Stomach (tissue), 9 donors: ENCODE measurements around the gene INPP4B. TPM values are rescaled to one million over a fixed set of nuclear protein-coding genes. Genes with fewer than 3 reads are reported as not detected.

Source experiments
- DNase-seq, 2 donors: peaks; one replicate each; pipeline versions ENCODE4 v3.0.0 to v3.0.0-alpha.2; 2013 to 2019
- H3K27ac ChIP-seq, 5 donors: fragments of 200-600 bp in 4 of 5; sonication (generic) in 4 of 5; one replicate each; pipeline ENCODE4 v1.5.1; 2013 to 2019; ENCODE audit warnings: mild to moderate bottlenecking in 1 of 5, moderate library complexity in 1 of 5
- H3K27me3 ChIP-seq, 3 donors: fragments of 200-600 bp; sonication (generic); one replicate each; pipeline ENCODE4 v1.5.1; 2017 to 2019; ENCODE audit warnings: mixed run types in 1 of 3
- H3K36me3 ChIP-seq, 4 donors: fragments of 200-600 bp; sonication (generic); 1 replicate in 3 of 4; 2 replicates in 1 of 4; pipeline ENCODE4 v1.5.1; 2016 to 2019
- H3K4me1 ChIP-seq, 4 donors: fragments of 200-600 bp; sonication (generic); one replicate each; pipeline ENCODE4 v1.5.1; 2016 to 2019
- H3K4me3 ChIP-seq, 4 donors: fragments of 200-600 bp; sonication (generic) in 3 of 4; one replicate each; pipeline ENCODE4 v1.5.1; 2016 to 2019; ENCODE audit warnings: mild to moderate bottlenecking in 1 of 4
- H3K9me3 ChIP-seq, 4 donors: fragments of 200-600 bp; sonication (generic); one replicate each; pipeline ENCODE4 v1.5.1; 2016 to 2019
- EP300 ChIP-seq: sonication (generic); formaldehyde crosslinking; IDR thresholded peaks from one replicate; pipeline ENCODE4 v1.6.1; 2017; ENCODE audit warnings: antibody characterized with exemption
- POLR2A ChIP-seq, 4 donors: fragments of 450-650 bp; IDR thresholded peaks; one replicate each; pipeline ENCODE4 v1.6.1; 2016; ENCODE audit warnings: antibody characterized with exemption in 4 of 4, control low read depth in 2 of 4, mild to moderate bottlenecking in 1 of 4, moderate library complexity in 1 of 4
- POLR2AphosphoS5 ChIP-seq, 3 donors: sonication (generic); formaldehyde crosslinking; IDR thresholded peaks; one replicate each; pipeline ENCODE4 v1.6.1; 2016; ENCODE audit warnings: antibody characterized with exemption in 3 of 3
- WGBS, 5 donors: extraction: QIAGEN DNeasy Blood & Tissue Kit in 3 of 5; methylation state at CpG; one replicate each; pipeline versions ENCODE4 v1.1.5 to v1.1.7; 2013 to 2018; 5-methylcytosine and 5-hydroxymethylcytosine counted together
- intact Hi-C: fragments of 100-400 bp; cut with DNase I; formaldehyde crosslinking; loops from one replicate; pipeline ENCODE4 v1.15.1; 2023; ENCODE audit warnings: low total_unique reads
- polyA plus RNA-seq, 3 donors: library from polyadenylated mRNA; stranded (reverse); fragments of 200-250 nt; gene quantifications; one replicate each; pipeline ENCODE4 v1.2.3, GENCODE V29; 2013
- total RNA-seq, 5 donors: library from RNA; depleted of rRNA; stranded (reverse); fragments of >200 nt; gene quantifications; one replicate each; pipeline versions ENCODE4 v1.1.0 to v1.2.3, GENCODE V29; 2014 to 2016
- TF ChIP-seq, protein P1 (sequence below), 7 experiments: fragments of 450-650 bp in 4 of 7; fragments of 200-600 bp in 3 of 7; sonication (generic) in 3 of 7; IDR thresholded peaks; one replicate each; pipeline ENCODE4 v1.5.1; 2016 to 2019; ENCODE audit warnings: antibody characterized with exemption in 7 of 7, control low read depth in 2 of 7, mild to moderate bottlenecking in 1 of 7
- donor health status: healthy with polysubstance abuse.
- donor health status: Bipolar disorder and iron deficiency.
- donor health status: healthy.

INPP4B gene
- total and polyA plus RNA-seq, 8 donors, result 1.4 to 96.9 (median 11.7) TPM

DNA sequence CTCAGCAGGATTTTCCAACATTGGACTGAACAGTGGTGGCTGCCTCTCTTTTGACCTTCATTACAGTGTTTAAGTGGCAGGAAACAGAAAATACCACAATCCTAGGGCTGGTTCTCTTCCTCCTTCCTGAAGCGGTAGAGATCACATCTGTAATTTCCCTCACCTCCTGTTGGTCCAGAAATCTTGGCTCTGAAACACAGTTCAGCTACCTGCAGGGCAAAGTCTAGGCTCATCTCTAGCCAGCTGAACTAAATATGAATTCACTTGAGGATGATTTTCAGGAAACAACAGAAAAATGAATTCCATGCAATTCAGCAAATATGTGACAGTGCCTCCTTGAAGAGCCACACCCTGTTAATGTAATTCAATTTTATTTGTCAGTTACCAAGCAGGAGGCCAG lies 531.9 kb downstream of the INPP4B start:
- DNase-seq, result peak in 1 of 2 donors; percentile 30
- TF ChIP-seq EP300 (no peak), POLR2AphosphoS5 (IDR thresholded peaks at IDR 0.05) (no peak), POLR2A (IDR thresholded peaks at IDR 0.05) (no peak)
- TF ChIP-seq, protein P1, sequence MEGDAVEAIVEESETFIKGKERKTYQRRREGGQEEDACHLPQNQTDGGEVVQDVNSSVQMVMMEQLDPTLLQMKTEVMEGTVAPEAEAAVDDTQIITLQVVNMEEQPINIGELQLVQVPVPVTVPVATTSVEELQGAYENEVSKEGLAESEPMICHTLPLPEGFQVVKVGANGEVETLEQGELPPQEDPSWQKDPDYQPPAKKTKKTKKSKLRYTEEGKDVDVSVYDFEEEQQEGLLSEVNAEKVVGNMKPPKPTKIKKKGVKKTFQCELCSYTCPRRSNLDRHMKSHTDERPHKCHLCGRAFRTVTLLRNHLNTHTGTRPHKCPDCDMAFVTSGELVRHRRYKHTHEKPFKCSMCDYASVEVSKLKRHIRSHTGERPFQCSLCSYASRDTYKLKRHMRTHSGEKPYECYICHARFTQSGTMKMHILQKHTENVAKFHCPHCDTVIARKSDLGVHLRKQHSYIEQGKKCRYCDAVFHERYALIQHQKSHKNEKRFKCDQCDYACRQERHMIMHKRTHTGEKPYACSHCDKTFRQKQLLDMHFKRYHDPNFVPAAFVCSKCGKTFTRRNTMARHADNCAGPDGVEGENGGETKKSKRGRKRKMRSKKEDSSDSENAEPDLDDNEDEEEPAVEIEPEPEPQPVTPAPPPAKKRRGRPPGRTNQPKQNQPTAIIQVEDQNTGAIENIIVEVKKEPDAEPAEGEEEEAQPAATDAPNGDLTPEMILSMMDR (IDR thresholded peaks at IDR 0.05), result no peak
- WGBS, 5 donors, result 15 to 53% (median 33%) methylated on average over 1 of the region's 1 CpG
- H3K27me3 ChIP-seq, result no peaks in the 10 kb centered on the region
- H3K4me1 ChIP-seq, result peaks cover 0 to 20% (median 11%) of the 10 kb centered on the region in 4 donors
- no peaks in the 10 kb centered on the region for H3K36me3 ChIP-seq
- H3K4me3 ChIP-seq, result peak overlapping the region in 2 of 4 donors; percentile 7 to 22
- intact Hi-C loops, result no loop called here
- peak overlapping the region in 2 of 5 donors; percentile 49 to 54 for H3K27ac ChIP-seq
- H3K9me3 ChIP-seq, result no peaks in the 10 kb centered on the region

GRCh38 chr4:142312391-142312790 lies 533.7 kb downstream of the INPP4B start:
- Histone ChIP-seq H3K27me3 (no peaks in the 10 kb centered on the region), H3K4me1 (peaks cover 0 to 20% (median 11%) of the 10 kb centered on the region in 4 donors), H3K27ac (no peak overlapping the region), H3K36me3 (no peaks in the 10 kb centered on the region), H3K4me3 (no peak overlapping the region), H3K9me3 (no peaks in the 10 kb centered on the region)
- 75 to 93% (median 92%) methylated on average over 3 of the region's 3 CpGs for WGBS, 5 donors
- DNase-seq, result no peak
- intact Hi-C loops, result no loop called here
- TF ChIP-seq POLR2A (IDR thresholded peaks at IDR 0.05), result no peak
- no peak for TF ChIP-seq POLR2AphosphoS5 (IDR thresholded peaks at IDR 0.05)
- no peak for TF ChIP-seq EP300
- TF ChIP-seq, protein P1 (IDR thresholded peaks at IDR 0.05), result no peak

DNA sequence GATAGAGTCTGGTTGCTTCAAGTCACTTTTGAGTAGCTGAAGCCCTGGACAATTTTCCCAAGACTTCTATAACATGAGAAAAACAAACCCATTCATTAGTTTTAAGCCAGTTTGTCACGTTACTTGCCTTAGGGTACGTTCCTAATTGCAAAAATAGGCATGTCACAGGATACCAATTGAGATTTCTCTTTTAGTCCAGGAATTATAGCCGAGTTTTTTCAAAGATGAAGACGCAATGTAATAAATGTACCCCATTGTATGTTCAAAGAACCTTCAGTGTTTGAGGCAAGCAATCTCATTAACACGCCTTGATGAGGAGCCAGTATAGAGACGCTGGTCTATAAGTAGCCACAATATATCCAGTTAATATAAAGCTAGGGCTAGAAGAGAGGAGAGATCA lies 534.2 kb downstream of the INPP4B start:
- TF ChIP-seq POLR2A (IDR thresholded peaks at IDR 0.05) (no peak), EP300 (no peak)
- TF ChIP-seq, protein P1 (IDR thresholded peaks at IDR 0.05), result no peak
- 48 to 94% (median 75%) methylated on average over 6 of the region's 6 CpGs for WGBS, 5 donors

DNA sequence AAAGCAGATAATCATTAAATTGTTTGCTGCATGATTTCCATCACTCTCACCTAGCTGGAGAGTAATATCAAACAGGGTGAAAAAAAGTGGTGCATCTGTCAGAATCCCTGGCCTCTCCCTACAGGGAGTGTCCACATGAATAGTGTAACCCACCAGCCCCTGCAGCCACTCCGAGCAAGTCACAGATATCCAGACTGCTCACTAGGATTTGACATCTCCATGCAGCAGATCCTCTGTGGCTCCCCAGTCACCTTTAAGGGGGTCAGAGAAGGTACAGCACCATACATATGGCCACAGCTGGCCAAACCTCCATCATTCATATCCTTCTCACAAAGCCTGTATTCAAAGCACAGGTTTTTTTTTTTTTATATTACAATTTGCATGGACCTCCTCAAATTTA lies 536.3 kb downstream of the INPP4B start:
- Histone ChIP-seq H3K36me3 (no peaks in the 10 kb centered on the region), H3K4me3 (no peak overlapping the region), H3K4me1 (peaks cover 0 to 13% (median 11%) of the 10 kb centered on the region in 4 donors), H3K27ac (no peak overlapping the region), H3K9me3 (no peaks in the 10 kb centered on the region), H3K27me3 (no peaks in the 10 kb centered on the region)
- intact Hi-C loops, result no loop called here
- WGBS, 5 donors, result 89 to 100% (median 95%) methylated on average over 1 of the region's 1 CpG
- no peak for DNase-seq
- TF ChIP-seq POLR2A (IDR thresholded peaks at IDR 0.05), result no peak
- TF ChIP-seq, protein P1 (IDR thresholded peaks at IDR 0.05), result no peak
- TF ChIP-seq POLR2AphosphoS5 (IDR thresholded peaks at IDR 0.05), result no peak
- no peak for TF ChIP-seq EP300

More for the DNA sequence above, 534.2 kb downstream of the INPP4B start:
- Histone ChIP-seq H3K27me3 (no peaks in the 10 kb centered on the region), H3K27ac (no peak overlapping the region), H3K9me3 (no peaks in the 10 kb centered on the region), H3K4me1 (peaks cover 0 to 20% (median 11%) of the 10 kb centered on the region in 4 donors), H3K4me3 (no peak overlapping the region), H3K36me3 (no peaks in the 10 kb centered on the region)
- no peak for DNase-seq
- intact Hi-C loops, result no loop called here
